ENCODE results near the gene THSD1.
"Not testable (repeated sequence)": the region's sequence is repeated elsewhere in the genome, so short reads cannot be mapped to it uniquely, and the experiment has no call there.

The THSD1 gene

GRCh38 chr13:52407436-52407835, 1.5 kb upstream of the THSD1 start:
- not testable (repeated sequence) for DNase-seq

- no peak for DNase-seq
Measured at GRCh38 chr13:52406629-52407028, 657 bp upstream of the THSD1 start.

- no peak for DNase-seq
Measured at GRCh38 chr13:52405369-52405766, 604 bp downstream of the THSD1 start.

- DNase-seq: no peak
Measured at GRCh38 chr13:52399708-52400107, 6.3 kb downstream of the THSD1 start.

- no peak for DNase-seq
Measured at GRCh38 chr13:52399046-52399445, 6.9 kb downstream of the THSD1 start.

GRCh38 chr13:52395704-52396103, 10.3 kb downstream of the THSD1 start:
- no peak for DNase-seq

- DNase-seq: no peak
Measured at GRCh38 chr13:52394586-52394985, 11.4 kb downstream of the THSD1 start.

GRCh38 chr13:52393572-52394357, 12.2 kb downstream of the THSD1 start:
- DNase-seq: no peak

- no peak for DNase-seq
Measured at GRCh38 chr13:52387721-52388120, 18.3 kb downstream of the THSD1 start.

- no peak for DNase-seq
Measured at GRCh38 chr13:52385870-52386269, 20.1 kb downstream of the THSD1 start.

- no peak for DNase-seq
Measured at GRCh38 chr13:52383366-52383765, 22.6 kb downstream of the THSD1 start.

GRCh38 chr13:52378312-52378711, 27.7 kb downstream of the THSD1 start:
- no peak for DNase-seq

- no peak for DNase-seq
Measured at GRCh38 chr13:52377898-52378297, 28.1 kb downstream of the THSD1 start.

GRCh38 chr13:52374873-52375411, 31.0 kb downstream of the THSD1 start:
- DNase-seq: no peak

- no peak for DNase-seq
Measured at GRCh38 chr13:52374389-52374788, 31.6 kb downstream of the THSD1 start.

GRCh38 chr13:52373277-52373676, 32.7 kb downstream of the THSD1 start:
- not testable (repeated sequence) for DNase-seq

GRCh38 chr13:52371736-52372247, 34.2 kb downstream of the THSD1 start:
- no peak for DNase-seq

GRCh38 chr13:52366291-52366690, 39.7 kb downstream of the THSD1 start:
- DNase-seq: no peak

- DNase-seq: not testable (repeated sequence)
Measured at GRCh38 chr13:52362169-52362887, 43.6 kb downstream of the THSD1 start.

GRCh38 chr13:52361225-52361624, 44.7 kb downstream of the THSD1 start:
- no peak for DNase-seq

GRCh38 chr13:52359534-52359933, 46.4 kb downstream of the THSD1 start:
- DNase-seq: no peak

GRCh38 chr13:52356327-52356726, 49.6 kb downstream of the THSD1 start:
- DNase-seq: no peak

- DNase-seq: no peak
Measured at GRCh38 chr13:52353193-52353592, 52.8 kb downstream of the THSD1 start.
